D721Med (cell line): Measurements from ENCODE around the gene RAC2.

ENCODE experiments used
- DNase-seq: peaks from one replicate; pipeline ENCODE4 v3.0.0; 2011; ENCODE audit warnings: low spot score; ENCODE audit not compliant: insufficient read length
- FAIRE-seq: peaks from 2 replicates; lab custom pipeline; 2011; peaks lifted over from hg19 to GRCh38; lab: Jason Lieb, UNC
- TF ChIP-seq, protein P1 (sequence below): IDR thresholded peaks from 2 replicates; pipeline ENCODE4 v1.5.1; 2012; ENCODE audit warnings: mild to moderate bottlenecking, control low read depth; ENCODE audit not compliant: insufficient read depth; ENCODE audit errors: missing control alignments

RAC2 gene

GRCh38 chr22:37281646-37282384 lies 37.7 kb upstream of the RAC2 start:
- DNase-seq, result no peak
- no peak for FAIRE-seq
- TF ChIP-seq, protein P1, sequence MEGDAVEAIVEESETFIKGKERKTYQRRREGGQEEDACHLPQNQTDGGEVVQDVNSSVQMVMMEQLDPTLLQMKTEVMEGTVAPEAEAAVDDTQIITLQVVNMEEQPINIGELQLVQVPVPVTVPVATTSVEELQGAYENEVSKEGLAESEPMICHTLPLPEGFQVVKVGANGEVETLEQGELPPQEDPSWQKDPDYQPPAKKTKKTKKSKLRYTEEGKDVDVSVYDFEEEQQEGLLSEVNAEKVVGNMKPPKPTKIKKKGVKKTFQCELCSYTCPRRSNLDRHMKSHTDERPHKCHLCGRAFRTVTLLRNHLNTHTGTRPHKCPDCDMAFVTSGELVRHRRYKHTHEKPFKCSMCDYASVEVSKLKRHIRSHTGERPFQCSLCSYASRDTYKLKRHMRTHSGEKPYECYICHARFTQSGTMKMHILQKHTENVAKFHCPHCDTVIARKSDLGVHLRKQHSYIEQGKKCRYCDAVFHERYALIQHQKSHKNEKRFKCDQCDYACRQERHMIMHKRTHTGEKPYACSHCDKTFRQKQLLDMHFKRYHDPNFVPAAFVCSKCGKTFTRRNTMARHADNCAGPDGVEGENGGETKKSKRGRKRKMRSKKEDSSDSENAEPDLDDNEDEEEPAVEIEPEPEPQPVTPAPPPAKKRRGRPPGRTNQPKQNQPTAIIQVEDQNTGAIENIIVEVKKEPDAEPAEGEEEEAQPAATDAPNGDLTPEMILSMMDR, result no peak

DNA sequence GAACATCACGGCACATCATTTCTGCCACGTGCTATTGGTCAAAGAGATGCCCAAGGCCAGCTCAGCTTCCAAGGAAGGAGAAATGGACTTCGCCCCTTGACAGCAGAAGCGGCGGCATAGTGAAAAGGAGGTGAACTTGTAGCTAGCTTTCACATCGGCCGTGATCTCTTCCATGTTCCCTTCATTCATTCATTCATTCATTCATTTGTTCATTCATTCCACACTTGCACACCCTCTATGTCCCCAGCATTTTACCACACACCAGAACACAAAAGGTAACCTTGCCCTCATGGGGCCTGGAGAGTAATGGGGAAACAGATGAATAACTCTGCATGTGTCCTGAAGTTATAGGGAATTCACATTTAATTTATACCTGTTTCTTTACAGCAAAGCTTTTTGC lies 37.1 kb upstream of the RAC2 start:
- FAIRE-seq (no peak), DNase-seq (no peak)
- TF ChIP-seq, protein P1, result no peak

DNA sequence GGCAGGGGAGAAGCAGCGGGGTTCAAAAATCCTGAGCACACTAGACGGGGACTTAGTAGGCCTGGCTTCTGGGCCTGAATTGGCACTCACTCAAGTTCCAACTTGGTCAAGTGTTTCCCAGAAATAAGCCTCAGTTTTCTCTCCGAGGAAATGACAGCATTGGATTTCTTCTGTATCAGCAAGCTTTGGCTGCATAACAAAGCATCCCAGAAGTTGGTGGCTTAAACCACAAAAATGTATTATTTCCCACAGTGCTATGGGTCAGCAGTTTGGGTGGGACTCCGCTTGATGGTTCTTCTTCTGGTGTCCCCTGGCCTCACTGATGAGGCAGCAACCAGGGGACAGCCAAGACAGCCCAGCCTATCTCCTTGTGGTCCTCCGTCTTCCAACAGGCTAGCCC lies 36.6 kb upstream of the RAC2 start:
- DNase-seq (no peak), FAIRE-seq (no peak)
- TF ChIP-seq, protein P1, result no peak

DNA sequence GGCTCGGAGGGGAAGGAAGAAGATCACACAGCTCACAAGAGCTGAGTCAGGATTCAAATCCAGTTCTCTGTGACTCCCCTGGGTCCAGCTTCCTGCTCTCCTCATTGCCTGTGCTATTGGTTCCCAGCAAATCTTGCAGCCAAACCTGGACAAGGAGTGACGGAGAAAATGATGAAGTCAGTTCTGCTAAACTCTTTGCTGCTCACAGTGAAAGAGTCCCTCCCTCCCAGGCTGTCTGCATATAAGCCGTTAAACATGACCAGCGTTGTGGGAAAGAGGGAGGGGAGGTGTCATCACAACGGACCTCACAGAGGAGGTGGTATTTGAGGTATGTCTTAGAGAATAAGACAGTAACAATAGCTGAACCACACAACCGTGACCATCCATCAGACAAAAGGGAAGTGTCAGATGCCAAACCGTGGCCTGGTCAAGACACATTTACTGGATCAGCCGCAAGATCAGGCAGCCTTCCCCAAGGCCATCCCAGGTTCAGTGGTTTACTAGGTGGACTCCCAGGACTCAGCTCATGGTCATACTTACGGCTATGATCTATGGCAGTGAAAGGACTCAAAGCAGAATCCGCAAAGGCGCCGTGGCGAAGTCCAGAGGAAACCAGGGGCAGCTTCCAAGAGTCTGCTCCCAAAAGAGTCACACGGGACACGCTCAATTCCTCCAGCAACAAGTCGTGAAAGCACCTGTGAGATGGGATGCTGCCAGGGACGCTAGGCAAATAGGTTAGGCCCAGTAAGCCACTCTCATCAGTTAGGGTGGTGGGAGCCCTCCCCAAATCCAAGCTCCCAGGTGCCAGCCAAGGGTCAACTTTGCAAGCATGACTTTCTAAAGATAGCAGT lies 35.5 kb upstream of the RAC2 start:
- FAIRE-seq (no peak), DNase-seq (no peak)
- TF ChIP-seq, protein P1, result no peak

- DNase-seq, result no peak
- TF ChIP-seq, protein P1, result no peak
- no peak for FAIRE-seq
Observed at GRCh38 chr22:37278261-37278660, 34.2 kb upstream of the RAC2 start.

GRCh38 chr22:37277384-37277783 lies 33.3 kb upstream of the RAC2 start:
- FAIRE-seq (no peak), DNase-seq (no peak)
- TF ChIP-seq, protein P1, result no peak

- no peak for DNase-seq
- FAIRE-seq, result no peak
- TF ChIP-seq, protein P1, result no peak
Observed at GRCh38 chr22:37276776-37277175, 32.7 kb upstream of the RAC2 start.
